Suppressor macrophage treated with lipopolysaccharide for 1 hour (primary cell): ENCODE data around the gene GJA1.
"Not testable (repeated sequence)": the region's sequence is repeated elsewhere in the genome, so short reads cannot be mapped to it uniquely, and the experiment has no call there.

ENCODE experiments used
- DNase-seq, 3 donors: peaks; one replicate each; pipeline ENCODE4 v3.0.0-alpha.2; 2020 to 2022

GJA1 gene

GRCh38 chr6:121435444-121436069 lies at the start of gene GJA1:
GJA1 (plus strand) TSS chr6:121435646; CDS start chr6:121446848, 11,202 bp downstream.
- DNase-seq = peak in 2 of 3 donors; percentile 8 to 13

GRCh38 chr6:121386551-121386950 lies 48.9 kb upstream of the GJA1 start:
- DNase-seq = not testable (repeated sequence)

- no peak for DNase-seq
Observed at GRCh38 chr6:121389419-121389818, 46.0 kb upstream of the GJA1 start.

- no peak for DNase-seq
Observed at GRCh38 chr6:121393731-121394505, 41.5 kb upstream of the GJA1 start.

GRCh38 chr6:121395736-121396135 lies 39.7 kb upstream of the GJA1 start:
- DNase-seq = no peak

GRCh38 chr6:121397188-121397587 lies 38.3 kb upstream of the GJA1 start:
- DNase-seq = not testable (repeated sequence)

- DNase-seq = no peak
Observed at GRCh38 chr6:121398127-121398526, 37.3 kb upstream of the GJA1 start.

GRCh38 chr6:121399966-121400365 lies 35.5 kb upstream of the GJA1 start:
- no peak for DNase-seq

GRCh38 chr6:121403964-121404363 lies 31.5 kb upstream of the GJA1 start:
- no peak for DNase-seq

- DNase-seq = no peak
Observed at GRCh38 chr6:121405306-121405705, 30.1 kb upstream of the GJA1 start.

GRCh38 chr6:121408321-121408720 lies 27.1 kb upstream of the GJA1 start:
- no peak for DNase-seq

GRCh38 chr6:121413879-121414278 lies 21.6 kb upstream of the GJA1 start:
- no peak for DNase-seq

GRCh38 chr6:121418346-121418745 lies 17.1 kb upstream of the GJA1 start:
- no peak for DNase-seq

GRCh38 chr6:121426686-121427085 lies 8.8 kb upstream of the GJA1 start:
- no peak for DNase-seq

- DNase-seq = no peak
Observed at GRCh38 chr6:121428872-121429756, 6.3 kb upstream of the GJA1 start.

- peak; percentile 22 to 51 (median 40) for DNase-seq
Observed at GRCh38 chr6:121430514-121431460, 4.7 kb upstream of the GJA1 start.

- not testable (repeated sequence) for DNase-seq
Observed at GRCh38 chr6:121431776-121432175, 3.7 kb upstream of the GJA1 start.

- no peak for DNase-seq
Observed at GRCh38 chr6:121434037-121434770, 1.2 kb upstream of the GJA1 start.

- DNase-seq = no peak
Observed at GRCh38 chr6:121436274-121436857, 920 bp downstream of the GJA1 start.

- peak in 1 of 3 donors; percentile 33 for DNase-seq
Observed at GRCh38 chr6:121436960-121437850, 1.8 kb downstream of the GJA1 start.
